AG04450 (cell line): ENCODE data around the gene C2orf74. TPM values are rescaled to one million over a fixed set of nuclear protein-coding genes. Genes with fewer than 3 reads are reported as not detected.

Experiments used
- CTCF ChIA-PET: fragments of 300-600, 350-600 bp; formaldehyde crosslinking; extraction: SDS; loops from one replicate; lab custom pipeline; 2022; ENCODE audit warnings: antibody characterized with exemption, inconsistent platforms; lab: Charles Lee
- POLR2A ChIA-PET: fragments of 350-600 bp; formaldehyde crosslinking; extraction: SDS; loops from one replicate; lab custom pipeline; 2021; ENCODE audit warnings: antibody characterized with exemption, inconsistent platforms; lab: Yijun Ruan, JAX
- DNase-seq: peaks from one replicate; pipeline ENCODE4 v3.0.0-alpha.2; 2011; ENCODE audit warnings: low read depth, low spot score
- H3K27ac ChIP-seq: one replicate; pipeline ENCODE4 v1.5.1; 2012; ENCODE audit warnings: low read depth, low read length, control low read depth
- H3K27me3 ChIP-seq: one replicate; pipeline ENCODE4 v1.6.0; 2012; ENCODE audit warnings: low read length; ENCODE audit not compliant: control insufficient read depth, insufficient read depth
- H3K4me3 ChIP-seq: 2 replicates; pipeline ENCODE4 v1.5.1; 2011; ENCODE audit warnings: mild to moderate bottlenecking, low read depth, low read length, control low read depth
- H3K9me3 ChIP-seq: 2 replicates; pipeline ENCODE4 v1.5.1; 2012; ENCODE audit warnings: low read length; ENCODE audit not compliant: control insufficient read depth, insufficient read depth
- polyA plus RNA-seq: library from polyadenylated mRNA; depleted of rRNA; stranded (reverse); fragments of >200 nt; gene quantifications from 2 replicates; pipeline ENCODE4 v1.2.3, GENCODE V29; 2011
- TF ChIP-seq, protein P1 (sequence below): IDR thresholded peaks from 2 replicates; pipeline ENCODE4 v1.5.1; 2011; ENCODE audit warnings: low read depth, low read length, control low read depth, inconsistent platforms

Gene C2orf74
- polyA plus RNA-seq, 1 experiment: 21.7 TPM

DNA sequence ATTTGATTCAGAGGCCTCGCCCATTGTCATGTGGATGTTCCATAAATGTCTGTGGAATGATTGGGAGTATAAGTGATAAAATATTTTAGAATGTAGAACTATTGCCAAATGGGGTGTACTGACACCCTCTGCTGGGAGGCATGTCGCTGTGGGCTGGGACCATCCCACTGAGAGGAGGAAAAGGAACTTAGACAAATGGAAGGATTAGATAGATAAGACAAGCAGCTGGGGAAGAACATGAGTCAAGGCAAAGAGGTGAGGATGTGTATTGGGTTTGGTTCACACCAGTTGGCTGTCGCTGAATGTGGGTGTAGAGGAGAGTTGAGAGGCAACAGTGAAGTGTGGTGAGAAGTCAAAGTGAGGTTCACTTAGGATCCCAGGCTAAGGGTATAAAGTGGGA is 4.0 kb downstream of the C2orf74 start:
- no peak for DNase-seq
- Histone ChIP-seq H3K27me3 (no peaks in the 10 kb centered on the region), H3K4me3 (no peak overlapping the region), H3K27ac (no peak overlapping the region), H3K9me3 (no peaks in the 10 kb centered on the region)
- CTCF ChIA-PET: no interaction called here
- TF ChIP-seq, protein P1, sequence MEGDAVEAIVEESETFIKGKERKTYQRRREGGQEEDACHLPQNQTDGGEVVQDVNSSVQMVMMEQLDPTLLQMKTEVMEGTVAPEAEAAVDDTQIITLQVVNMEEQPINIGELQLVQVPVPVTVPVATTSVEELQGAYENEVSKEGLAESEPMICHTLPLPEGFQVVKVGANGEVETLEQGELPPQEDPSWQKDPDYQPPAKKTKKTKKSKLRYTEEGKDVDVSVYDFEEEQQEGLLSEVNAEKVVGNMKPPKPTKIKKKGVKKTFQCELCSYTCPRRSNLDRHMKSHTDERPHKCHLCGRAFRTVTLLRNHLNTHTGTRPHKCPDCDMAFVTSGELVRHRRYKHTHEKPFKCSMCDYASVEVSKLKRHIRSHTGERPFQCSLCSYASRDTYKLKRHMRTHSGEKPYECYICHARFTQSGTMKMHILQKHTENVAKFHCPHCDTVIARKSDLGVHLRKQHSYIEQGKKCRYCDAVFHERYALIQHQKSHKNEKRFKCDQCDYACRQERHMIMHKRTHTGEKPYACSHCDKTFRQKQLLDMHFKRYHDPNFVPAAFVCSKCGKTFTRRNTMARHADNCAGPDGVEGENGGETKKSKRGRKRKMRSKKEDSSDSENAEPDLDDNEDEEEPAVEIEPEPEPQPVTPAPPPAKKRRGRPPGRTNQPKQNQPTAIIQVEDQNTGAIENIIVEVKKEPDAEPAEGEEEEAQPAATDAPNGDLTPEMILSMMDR: no peak
- POLR2A ChIA-PET: no interaction called here

DNA sequence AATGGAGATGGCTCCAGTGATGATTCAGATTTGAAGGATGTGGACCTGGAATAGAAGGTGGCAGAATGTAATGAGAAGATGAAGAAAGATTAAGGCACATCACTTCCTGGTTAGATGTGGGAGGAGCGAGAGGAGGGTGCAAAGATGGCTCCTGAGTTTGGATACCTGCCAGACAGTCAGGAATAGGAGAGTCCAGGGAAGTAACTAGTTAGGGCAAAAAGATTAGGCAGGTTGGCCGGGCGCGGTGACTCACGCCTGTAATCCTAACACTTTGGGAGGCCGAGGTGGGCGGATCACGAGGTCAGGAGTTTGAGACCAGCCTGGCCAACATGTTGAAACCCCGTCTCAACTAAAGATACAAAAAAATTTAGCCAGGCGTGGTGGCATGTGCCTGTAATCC is 5.6 kb downstream of the C2orf74 start:
- no peak overlapping the region for H3K27ac ChIP-seq
- no peak overlapping the region for H3K4me3 ChIP-seq
- ChIA-PET POLR2A (interaction anchor here (1.2 kb wide), 1 partner anchor 9 kb away, joined by 3 read pairs; no protein-coding TSS in a partner anchor), CTCF (no interaction called here)
- TF ChIP-seq, protein P1: no peak
- no peak for DNase-seq
- H3K27me3 ChIP-seq: no peaks in the 10 kb centered on the region
- H3K9me3 ChIP-seq: no peaks in the 10 kb centered on the region

DNA sequence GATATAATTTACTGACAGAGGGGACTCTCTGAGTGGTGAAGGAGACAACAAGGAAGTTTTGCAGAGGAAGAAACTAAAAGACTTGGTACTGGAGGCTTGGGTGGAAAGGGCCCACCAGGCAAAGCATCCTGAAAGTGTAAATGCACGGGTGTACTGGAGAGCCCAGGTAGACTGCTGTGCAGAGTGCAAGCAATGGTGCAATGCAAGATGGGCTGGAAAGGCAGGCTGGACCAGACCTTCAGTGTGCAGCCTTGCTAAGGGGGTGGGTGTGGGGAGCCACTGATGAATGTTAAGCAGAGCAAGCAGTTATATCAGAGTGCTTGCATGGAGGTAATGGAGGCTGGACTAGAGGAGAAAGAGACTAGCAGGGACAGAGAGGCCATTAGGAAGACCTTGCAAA is 10.7 kb downstream of the C2orf74 start:
- ChIA-PET CTCF (interaction anchor here (0.6 kb wide), 1 partner anchor 1523 kb away, joined by 3 read pairs; no protein-coding TSS in a partner anchor), POLR2A (interaction anchor here (1.5 kb wide), 1 partner anchor 28 kb away, joined by 4 read pairs; no protein-coding TSS in a partner anchor)
- no peak for DNase-seq
- Histone ChIP-seq H3K27me3 (no peaks in the 10 kb centered on the region), H3K4me3 (no peak overlapping the region), H3K9me3 (no peaks in the 10 kb centered on the region), H3K27ac (no peak overlapping the region)
- TF ChIP-seq, protein P1: no peak

DNA sequence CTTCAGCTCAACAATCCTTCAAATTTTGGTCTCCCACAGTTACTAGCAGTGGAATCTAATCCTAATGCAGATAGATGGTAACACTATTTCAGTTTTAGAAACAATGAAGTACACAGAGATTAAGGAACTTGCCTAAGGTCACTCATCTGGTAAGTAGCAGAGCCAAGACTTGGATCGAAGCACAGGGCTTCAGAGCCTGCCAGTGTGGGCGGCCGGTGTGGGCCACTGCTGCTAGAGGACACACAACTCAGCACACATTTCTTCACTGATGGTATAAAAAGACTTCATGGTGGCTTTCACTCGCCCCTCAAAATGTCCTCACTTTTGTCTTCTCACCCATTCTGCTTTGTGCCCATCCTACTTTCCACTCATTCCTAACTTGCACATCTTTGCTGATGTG is 11.1 kb downstream of the C2orf74 start:
- H3K27ac ChIP-seq: no peak overlapping the region
- H3K27me3 ChIP-seq: no peaks in the 10 kb centered on the region
- TF ChIP-seq, protein P1: no peak
- 0 out of 2 replicates have a peak, but pooled peaks cover 3% of the 10 kb centered on the region for H3K9me3 ChIP-seq
- ChIA-PET POLR2A (interaction anchor here (1.5 kb wide), 1 partner anchor 28 kb away, joined by 4 read pairs; no protein-coding TSS in a partner anchor), CTCF (no interaction called here)
- no peak overlapping the region for H3K4me3 ChIP-seq
- DNase-seq: no peak

DNA sequence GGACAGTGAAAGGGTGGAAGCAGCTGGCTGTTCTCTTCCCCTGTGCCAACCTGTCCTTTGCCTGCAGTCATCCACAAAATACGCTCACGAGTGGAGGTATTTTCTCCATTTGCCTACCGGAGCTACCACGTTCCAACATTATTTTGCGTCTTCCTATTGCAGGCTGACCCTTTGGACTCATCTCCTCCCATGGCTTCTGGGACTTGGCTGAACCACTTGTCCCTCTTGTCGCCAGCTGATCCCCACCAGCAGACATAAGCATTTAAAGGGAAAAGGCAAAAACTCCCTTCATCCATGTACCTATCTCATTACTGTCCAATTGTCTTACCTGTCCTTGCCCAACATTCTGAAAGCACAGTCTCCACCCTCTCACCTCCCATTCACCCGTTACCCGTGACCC is 13.0 kb downstream of the C2orf74 start:
- TF ChIP-seq, protein P1: no peak
- 0 out of 2 replicates have a peak, but pooled peaks cover 3% of the 10 kb centered on the region for H3K9me3 ChIP-seq
- no peak overlapping the region for H3K4me3 ChIP-seq
- ChIA-PET POLR2A (no interaction called here), CTCF (no interaction called here)
- no peaks in the 10 kb centered on the region for H3K27me3 ChIP-seq
- no peak overlapping the region for H3K27ac ChIP-seq
- no peak for DNase-seq
